ENCODE measurements around the gene HEMK1. TPM values are rescaled to one million over a fixed set of nuclear protein-coding genes. Genes with fewer than 3 reads are reported as not detected.

The HEMK1 gene
- total and polyA plus RNA-seq, 2 of the 8 experiments (the other 6 are each of a cell fraction or from before 2014, with no cell fraction given): 9.7 to 10.6 TPM

DNA sequence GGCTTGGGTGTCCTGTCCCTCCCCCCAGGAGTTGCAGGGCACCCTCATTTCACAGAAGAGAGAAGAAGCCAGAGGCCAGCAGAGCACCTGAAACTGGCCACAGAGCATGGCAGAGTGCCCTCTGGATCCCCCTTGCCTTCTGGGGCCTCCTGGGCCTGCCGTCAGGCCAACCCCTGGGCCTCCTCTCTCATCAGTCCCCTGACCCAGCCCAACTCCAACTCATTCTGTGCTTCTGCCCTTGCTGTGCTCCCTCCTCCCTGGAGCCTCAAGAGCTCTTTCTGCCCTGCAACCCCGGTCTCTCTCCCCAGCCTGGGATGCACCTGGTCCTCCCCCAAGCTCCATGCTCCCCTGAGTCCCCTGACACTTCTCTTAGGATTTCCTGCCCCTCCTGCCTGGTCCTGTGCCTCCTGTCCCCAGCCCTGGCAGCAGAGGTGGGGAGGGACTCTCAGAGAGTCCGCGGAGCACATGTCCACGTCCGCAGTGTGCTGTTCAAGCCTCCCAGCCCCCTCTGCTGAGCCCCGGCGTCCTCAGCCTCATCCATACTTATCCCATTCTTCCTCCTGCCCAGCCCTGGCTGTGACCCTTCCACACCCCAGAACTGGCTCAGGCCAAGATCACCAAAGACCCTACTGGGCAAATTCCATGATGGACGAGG, 35.4 kb upstream of the HEMK1 start (continued):
- TF ChIP-seq CEBPB (IDR thresholded peaks at IDR 0.05; ENCODE audit: low read depth, low read length) (no peak), SP4 (IDR thresholded peaks at IDR 0.05; ENCODE audit: low read length) (no peak), RBBP5 (IDR thresholded peaks at IDR 0.05; ENCODE audit: borderline replicate concordance, low read depth, low read length) (no peak), SIX5 (IDR thresholded peaks at IDR 0.05; ENCODE audit: low read depth, low read length) (no peak)
